GM12875 (cell line): ENCODE data around the gene TDRD9.

Experiments
- H3K4me3 ChIP-seq: one replicate; pipeline ENCODE4 v1.5.1; 2011; ENCODE audit warnings: low read depth, low read length, control low read depth
- CTCF ChIP-seq: IDR thresholded peaks from 2 replicates; pipeline ENCODE4 v1.5.1; 2011; ENCODE audit warnings: low read depth, mild to moderate bottlenecking, control low read depth, inconsistent platforms, low read length, moderate library complexity, borderline replicate concordance; ENCODE audit not compliant: insufficient read depth

Gene TDRD9

GRCh38 chr14:104100171-104101085, 172.2 kb downstream of the TDRD9 start:
- no peak overlapping the region for H3K4me3 ChIP-seq
- TF ChIP-seq CTCF = no peak

GRCh38 chr14:104101086-104101621, 172.9 kb downstream of the TDRD9 start:
- TF ChIP-seq CTCF = no peak

GRCh38 chr14:104101651-104102281, 173.5 kb downstream of the TDRD9 start:
- H3K4me3 ChIP-seq = no peak overlapping the region
- TF ChIP-seq CTCF = no peak

More at GRCh38 chr14:104101086-104101621, 172.9 kb downstream of the TDRD9 start:
- H3K4me3 ChIP-seq = no peak overlapping the region
